ENCODE measurements around the gene HOXB4.

The HOXB4 gene

GRCh38 chr17:48552466-48553189 lies 25.5 kb downstream of the HOXB4 start:
- no peaks in the 10 kb centered on the region for H3K79me2 ChIP-seq (ENCODE audit: insufficient read depth, low read length)
- H4K20me1 ChIP-seq (ENCODE audit: low read depth, low read length) = no peaks in the 10 kb centered on the region
- no peaks in the 10 kb centered on the region for H3K9me3 ChIP-seq (ENCODE audit: insufficient read depth, low read length)
- H3K4me3 ChIP-seq (ENCODE audit: insufficient read depth, low read length, poor library complexity, severe bottlenecking) = no peak overlapping the region
- no peak overlapping the region for H3K4me2 ChIP-seq (ENCODE audit: low read depth, low read length, poor library complexity, severe bottlenecking)
- no peaks in the 10 kb centered on the region for H3K36me3 ChIP-seq (ENCODE audit: low read length)
- no peak overlapping the region for H3K9ac ChIP-seq (ENCODE audit: low read length)
- H2AFZ ChIP-seq (ENCODE audit: low read depth, low read length, severe bottlenecking) = no peak overlapping the region
- H3F3A ChIP-seq (ENCODE audit: insufficient read depth) = no peaks in the 10 kb centered on the region
- H3K27me3 ChIP-seq (ENCODE audit: low read length) = no peaks in the 10 kb centered on the region
- H3K27ac ChIP-seq (ENCODE audit: low read depth, low read length) = no peak overlapping the region
- no peaks in the 10 kb centered on the region for H3K9me2 ChIP-seq (replicated peaks; ENCODE audit: insufficient read depth, low read length)
- TF ChIP-seq CTCF (IDR thresholded peaks at IDR 0.05; ENCODE audit: insufficient read depth, low read length, poor library complexity, severe bottlenecking) (no peak), EZH2phosphoT487 (conservative IDR thresholded peaks at IDR 0.05; ENCODE audit: low read length) (no peak)

- H2AFZ ChIP-seq (ENCODE audit: low read depth, low read length, severe bottlenecking) = no peak overlapping the region
These were observed 26.3 kb downstream of the HOXB4 start for GRCh38 chr17:48551596-48552465.

GRCh38 chr17:48551214-48551555 lies 27.0 kb downstream of the HOXB4 start:
- Histone ChIP-seq H3F3A (ENCODE audit: insufficient read depth) (no peaks in the 10 kb centered on the region), H4K20me1 (ENCODE audit: low read depth, low read length) (no peaks in the 10 kb centered on the region), H3K9me3 (ENCODE audit: insufficient read depth, low read length) (no peaks in the 10 kb centered on the region), H3K4me3 (ENCODE audit: insufficient read depth, low read length, poor library complexity, severe bottlenecking) (no peak overlapping the region), H2AFZ (ENCODE audit: low read depth, low read length, severe bottlenecking) (no peak overlapping the region), H3K79me2 (ENCODE audit: insufficient read depth, low read length) (no peaks in the 10 kb centered on the region), H3K27ac (ENCODE audit: low read depth, low read length) (no peak overlapping the region), H3K36me3 (ENCODE audit: low read length) (no peaks in the 10 kb centered on the region), H3K9me2 (replicated peaks; ENCODE audit: insufficient read depth, low read length) (no peaks in the 10 kb centered on the region), H3K4me2 (ENCODE audit: low read depth, low read length, poor library complexity, severe bottlenecking) (no peak overlapping the region), H3K27me3 (ENCODE audit: low read length) (no peaks in the 10 kb centered on the region), H3K9ac (ENCODE audit: low read length) (no peak overlapping the region)
- TF ChIP-seq EZH2phosphoT487 (conservative IDR thresholded peaks at IDR 0.05; ENCODE audit: low read length) (no peak), CTCF (IDR thresholded peaks at IDR 0.05; ENCODE audit: insufficient read depth, low read length, poor library complexity, severe bottlenecking) (no peak)

More at GRCh38 chr17:48551596-48552465, 26.3 kb downstream of the HOXB4 start:
- H3K4me2 ChIP-seq (ENCODE audit: low read depth, low read length, poor library complexity, severe bottlenecking) = no peak overlapping the region
- H3K36me3 ChIP-seq (ENCODE audit: low read length) = no peaks in the 10 kb centered on the region
- no peaks in the 10 kb centered on the region for H3K9me2 ChIP-seq (replicated peaks; ENCODE audit: insufficient read depth, low read length)
- H3K27me3 ChIP-seq (ENCODE audit: low read length) = no peaks in the 10 kb centered on the region
- H3K27ac ChIP-seq (ENCODE audit: low read depth, low read length) = no peak overlapping the region
- no peaks in the 10 kb centered on the region for H4K20me1 ChIP-seq (ENCODE audit: low read depth, low read length)
- H3K9me3 ChIP-seq (ENCODE audit: insufficient read depth, low read length) = no peaks in the 10 kb centered on the region
- H3K9ac ChIP-seq (ENCODE audit: low read length) = no peak overlapping the region
- H3K4me3 ChIP-seq (ENCODE audit: insufficient read depth, low read length, poor library complexity, severe bottlenecking) = no peak overlapping the region
- H3K79me2 ChIP-seq (ENCODE audit: insufficient read depth, low read length) = no peaks in the 10 kb centered on the region
- no peaks in the 10 kb centered on the region for H3F3A ChIP-seq (ENCODE audit: insufficient read depth)
- no peak for TF ChIP-seq CTCF (IDR thresholded peaks at IDR 0.05; ENCODE audit: insufficient read depth, low read length, poor library complexity, severe bottlenecking)
- TF ChIP-seq EZH2phosphoT487 (conservative IDR thresholded peaks at IDR 0.05; ENCODE audit: low read length) = no peak
